ENCODE measurements around the gene MYBBP1A.

- TF ChIP-seq CTCF (IDR thresholded peaks at IDR 0.05): no peak
- TF ChIP-seq POLR2A (IDR thresholded peaks at IDR 0.05): no peak
Observed at GRCh38 chr17:4582691-4583090, 27.5 kb upstream of the MYBBP1A start.
